22Rv1 (cell line): ENCODE results near the gene ATP10A.

Experiments used
- CTCF ChIP-seq: fragments of 450-650 bp; IDR thresholded peaks from 2 replicates; pipeline ENCODE4 v1.5.1; 2017; ENCODE audit warnings: mild to moderate bottlenecking
- ZFX ChIP-seq: fragments of 450-650 bp; IDR thresholded peaks from 2 replicates; pipeline ENCODE4 v1.6.1; 2017; ENCODE audit warnings: antibody characterized with exemption, borderline replicate concordance

GRCh38 chr15:25795061-25795460 is 68.1 kb downstream of the ATP10A start:
- TF ChIP-seq CTCF (no peak), ZFX (no peak)
